Activated naive CD8-positive, alpha-beta T cell treated with anti-CD3 and anti-CD28 coated beads, Interleukin-2, amount 50 U/mL, for 24 hours (primary cell): Measurements from ENCODE around the gene DDX31.
A peak's percentile ranks its signal among the peaks of the same experiment; 100 is the strongest.
"Not testable (repeated sequence)": the region's sequence is repeated elsewhere in the genome, so short reads cannot be mapped to it uniquely, and the experiment has no call there.

ENCODE experiments used
- ATAC-seq: fragments of 150-1000 bp; cut with Tn5 transposase; one replicate; pipeline ENCODE4 v1.10.0; 2021
- DNase-seq: peaks from one replicate; pipeline ENCODE4 v3.0.0; 2021
- H3K27ac Mint-ChIP-seq: one replicate; pipeline ENCODE4 v1.8.0; 2021; ENCODE audit warnings: mild to moderate bottlenecking, mixed read lengths
- H3K27me3 Mint-ChIP-seq: one replicate; pipeline ENCODE4 v1.8.0; 2021; ENCODE audit warnings: mixed read lengths
- H3K36me3 Mint-ChIP-seq: one replicate; pipeline ENCODE4 v1.8.0; 2021; ENCODE audit warnings: low read depth, mixed read lengths
- H3K4me1 Mint-ChIP-seq: one replicate; pipeline ENCODE4 v1.8.0; 2021; ENCODE audit warnings: mixed read lengths
- H3K4me3 Mint-ChIP-seq: one replicate; pipeline ENCODE4 v1.8.0; 2021; ENCODE audit warnings: mild to moderate bottlenecking, moderate library complexity, mixed read lengths
- H3K9me3 Mint-ChIP-seq: one replicate; pipeline ENCODE4 v1.8.0; 2021; ENCODE audit warnings: mixed read lengths

The DDX31 gene

DNA sequence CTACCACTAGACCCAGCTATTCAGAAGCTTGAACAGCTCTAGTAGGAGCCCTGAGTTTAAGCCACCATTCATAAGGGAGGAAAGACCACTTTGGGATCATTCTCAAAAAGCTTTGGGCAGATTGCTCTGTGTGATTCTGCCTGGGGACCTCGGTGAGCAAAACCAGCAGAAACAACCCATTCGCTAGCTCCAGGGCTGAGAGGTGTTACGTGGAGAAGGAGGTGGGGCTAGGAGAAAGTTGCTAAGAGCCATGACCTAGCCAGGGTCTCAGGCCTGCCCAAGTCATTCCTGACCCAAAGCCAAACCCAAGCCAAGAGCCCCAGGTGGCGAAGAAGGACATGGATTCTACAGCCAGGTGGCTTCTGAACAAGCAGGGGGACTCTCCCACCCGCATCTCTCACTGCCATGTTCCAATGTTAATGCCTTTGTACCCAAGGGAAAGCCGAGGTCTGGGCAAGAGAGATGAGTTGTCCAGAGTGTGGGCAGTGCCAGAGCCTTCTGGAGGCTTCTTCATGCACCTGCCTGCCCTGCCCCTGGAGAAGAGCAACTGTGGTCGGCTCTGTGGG, 91.3 kb downstream of the DDX31 start:
- peaks cover 76% of the 10 kb centered on the region for H3K27me3 Mint-ChIP-seq
- H3K4me1 Mint-ChIP-seq, result peaks cover 8% of the 10 kb centered on the region
- DNase-seq (no peak), ATAC-seq (no peak)
- peaks cover 2% of the 10 kb centered on the region for H3K36me3 Mint-ChIP-seq
- no peak overlapping the region for H3K27ac Mint-ChIP-seq
- no peak overlapping the region for H3K4me3 Mint-ChIP-seq
- H3K9me3 Mint-ChIP-seq, result no peaks in the 10 kb centered on the region

DNA sequence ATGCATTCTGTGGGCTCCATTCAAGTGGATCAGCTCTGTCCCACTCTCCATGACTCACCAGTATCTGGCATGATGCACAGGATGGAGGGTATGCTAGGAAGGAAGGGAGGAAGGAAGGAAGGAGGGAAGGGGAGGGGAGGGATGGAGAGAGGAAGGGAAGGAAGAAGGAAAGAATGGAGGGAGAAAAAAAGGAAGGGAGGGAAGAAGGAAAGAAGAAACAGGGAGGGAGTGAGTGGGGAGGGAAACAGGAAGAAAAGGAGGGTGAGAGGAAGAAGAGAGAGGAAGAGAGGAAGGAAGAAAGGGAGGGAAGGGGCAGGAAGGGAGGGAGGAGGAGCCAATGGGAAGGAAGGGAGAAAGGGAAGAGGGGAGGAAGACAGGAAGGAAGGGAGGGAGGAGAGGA, 92.7 kb downstream of the DDX31 start:
- ATAC-seq (no peak), DNase-seq (no peak)
- no peak overlapping the region for H3K27ac Mint-ChIP-seq
- H3K9me3 Mint-ChIP-seq, result no peaks in the 10 kb centered on the region
- peaks cover 2% of the 10 kb centered on the region for H3K36me3 Mint-ChIP-seq
- H3K4me1 Mint-ChIP-seq, result peaks cover 8% of the 10 kb centered on the region
- H3K27me3 Mint-ChIP-seq, result peaks cover 76% of the 10 kb centered on the region
- no peak overlapping the region for H3K4me3 Mint-ChIP-seq

DNA sequence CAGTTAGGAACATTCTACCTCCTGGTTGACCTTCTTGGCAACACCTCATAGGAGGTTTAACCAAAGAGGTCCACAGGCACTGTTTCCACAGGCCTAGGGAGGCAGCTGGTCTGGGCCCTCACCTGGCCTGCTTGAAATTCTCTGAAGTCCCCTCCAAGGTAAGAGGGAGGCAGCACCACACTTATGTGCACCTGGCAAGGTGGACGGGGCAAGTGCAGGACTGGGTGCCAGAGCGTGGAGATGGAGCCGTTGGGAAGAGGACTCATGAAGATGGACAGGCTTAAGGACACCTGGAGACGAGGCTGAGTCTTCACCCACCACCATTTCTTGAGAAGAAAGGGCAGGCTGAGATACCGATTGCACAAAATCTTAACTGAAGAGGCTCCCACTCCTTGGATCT, 94.0 kb downstream of the DDX31 start:
- Mint-ChIP-seq H3K27me3 (peaks cover 65% of the 10 kb centered on the region), H3K4me1 (no peaks in the 10 kb centered on the region), H3K4me3 (no peak overlapping the region), H3K36me3 (no peaks in the 10 kb centered on the region), H3K27ac (no peak overlapping the region), H3K9me3 (no peaks in the 10 kb centered on the region)
- ATAC-seq (no peak), DNase-seq (no peak)

DNA sequence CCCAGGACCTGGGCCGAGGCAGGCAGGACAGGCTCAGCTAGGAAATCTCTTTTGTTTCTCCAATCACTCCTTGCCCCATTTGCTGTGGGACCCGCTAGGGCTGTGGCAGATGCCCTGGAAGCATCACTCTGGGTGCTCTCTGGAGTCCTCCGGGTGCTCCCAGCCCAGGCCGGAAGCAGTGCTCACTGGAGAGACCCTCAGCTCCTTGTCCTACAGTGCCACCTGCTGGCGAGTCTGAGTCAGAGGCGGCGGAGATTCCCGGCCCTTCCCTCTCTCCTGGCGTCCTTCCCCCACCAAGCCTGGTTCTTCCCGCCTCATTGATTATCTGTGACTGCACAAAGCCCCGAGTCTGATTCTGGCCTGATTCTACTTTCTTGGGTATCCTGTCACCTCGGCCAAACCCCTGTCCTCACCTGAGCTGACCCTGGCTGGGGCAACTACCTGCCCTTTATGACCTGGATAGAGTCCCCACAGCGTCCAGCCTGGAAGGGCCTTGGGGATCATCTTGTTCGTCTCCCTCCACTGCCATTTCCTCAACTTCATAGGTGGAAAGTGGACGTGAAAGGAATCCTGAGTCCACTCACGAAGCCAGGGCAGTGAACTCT, 94.7 kb downstream of the DDX31 start:
- H3K27ac Mint-ChIP-seq, result no peak overlapping the region
- H3K4me3 Mint-ChIP-seq, result no peak overlapping the region
- H3K9me3 Mint-ChIP-seq, result no peaks in the 10 kb centered on the region
- H3K27me3 Mint-ChIP-seq, result peaks cover 61% of the 10 kb centered on the region
- no peaks in the 10 kb centered on the region for H3K4me1 Mint-ChIP-seq
- ATAC-seq, result peak; percentile 80
- peak; percentile 72 for DNase-seq
- no peaks in the 10 kb centered on the region for H3K36me3 Mint-ChIP-seq

DNA sequence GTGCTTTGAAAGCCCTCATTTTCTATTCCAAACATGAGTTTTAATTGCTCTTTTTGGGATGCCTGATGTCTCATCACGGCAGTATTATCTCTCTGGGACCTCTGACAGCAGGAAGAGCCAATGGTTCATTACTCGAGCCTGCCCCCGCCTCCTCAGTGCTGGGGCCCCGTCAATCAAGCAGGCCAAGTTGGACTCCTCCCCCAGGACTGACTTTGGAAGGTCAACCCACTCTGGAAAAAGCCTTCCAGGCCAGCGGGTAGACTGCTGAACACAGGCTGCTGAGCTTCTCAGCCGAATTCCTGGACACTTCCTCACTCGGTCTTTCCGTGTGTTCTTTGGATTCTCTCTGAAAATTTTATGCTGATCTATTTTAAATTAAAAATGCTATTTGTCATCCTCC, 96.9 kb downstream of the DDX31 start:
- Mint-ChIP-seq H3K27me3 (peaks cover 42% of the 10 kb centered on the region), H3K27ac (no peak overlapping the region), H3K36me3 (no peaks in the 10 kb centered on the region), H3K4me3 (no peak overlapping the region), H3K4me1 (no peaks in the 10 kb centered on the region), H3K9me3 (no peaks in the 10 kb centered on the region)
- DNase-seq, result no peak
- ATAC-seq, result no peak

DNA sequence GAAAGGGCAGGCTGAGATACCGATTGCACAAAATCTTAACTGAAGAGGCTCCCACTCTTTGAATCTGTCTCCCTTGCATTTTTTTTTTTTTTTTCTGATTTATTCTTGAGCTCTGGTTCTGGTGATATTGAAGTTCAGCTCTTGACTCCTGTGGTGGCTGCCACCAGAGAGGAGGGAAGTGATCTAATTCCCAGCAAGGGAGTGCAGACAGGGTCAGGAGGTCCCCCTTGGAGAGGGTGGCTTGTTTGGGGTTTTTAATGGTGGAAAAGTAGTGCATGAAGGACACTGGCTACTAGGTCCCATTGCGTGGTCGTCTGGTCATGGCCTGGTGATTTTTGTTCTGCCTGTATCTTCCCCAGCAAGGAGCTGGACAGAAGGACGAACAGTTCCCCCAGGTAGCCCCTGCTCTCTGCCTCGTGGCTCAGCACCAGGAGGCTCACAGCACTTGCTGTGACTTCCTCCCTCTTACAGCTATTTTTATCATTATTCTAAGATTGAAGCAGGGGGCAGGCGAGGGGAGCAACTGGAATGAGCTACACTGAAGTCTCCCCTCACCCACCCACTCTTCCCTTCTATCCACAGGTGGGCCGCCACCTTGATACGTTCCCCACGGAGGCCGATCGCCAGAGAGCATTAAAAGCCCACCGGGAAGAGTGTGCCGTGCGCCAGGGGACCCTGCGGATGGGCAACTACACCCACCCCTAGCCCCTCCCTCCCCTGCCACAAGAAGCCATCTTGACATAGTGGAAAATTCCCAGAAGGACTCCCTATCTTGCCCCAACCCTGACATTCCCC, 97.8 kb downstream of the DDX31 start:
- H3K4me1 Mint-ChIP-seq, result no peaks in the 10 kb centered on the region
- ATAC-seq (no peak), DNase-seq (no peak)
- no peak overlapping the region for H3K27ac Mint-ChIP-seq
- no peaks in the 10 kb centered on the region for H3K36me3 Mint-ChIP-seq
- peaks cover 33% of the 10 kb centered on the region for H3K27me3 Mint-ChIP-seq
- no peak overlapping the region for H3K4me3 Mint-ChIP-seq
- no peaks in the 10 kb centered on the region for H3K9me3 Mint-ChIP-seq

DNA sequence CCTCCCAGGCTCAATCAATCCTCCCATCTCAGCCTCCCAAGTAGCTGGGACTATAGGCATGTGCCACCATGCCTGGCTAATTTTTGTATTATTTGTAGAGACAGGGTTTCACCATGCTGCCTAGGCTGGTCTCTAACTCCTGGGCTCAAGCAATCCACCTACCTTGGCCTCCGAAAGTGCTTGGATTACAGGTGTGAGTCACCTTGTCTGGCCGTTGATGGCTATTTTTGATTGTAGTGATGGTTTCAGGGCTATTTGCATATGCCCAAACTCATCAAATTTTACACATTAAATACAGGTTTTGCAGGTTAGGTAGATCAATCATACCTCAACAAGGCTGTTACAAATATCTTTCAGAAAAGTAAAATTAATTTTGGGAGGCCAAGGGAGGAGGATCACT, 101.0 kb downstream of the DDX31 start:
- peaks cover 15% of the 10 kb centered on the region for H3K27me3 Mint-ChIP-seq
- not testable (repeated sequence) for H3K9me3 Mint-ChIP-seq, ATAC-seq, H3K4me1 Mint-ChIP-seq, DNase-seq, H3K27ac Mint-ChIP-seq, H3K4me3 Mint-ChIP-seq, H3K36me3 Mint-ChIP-seq

DNA sequence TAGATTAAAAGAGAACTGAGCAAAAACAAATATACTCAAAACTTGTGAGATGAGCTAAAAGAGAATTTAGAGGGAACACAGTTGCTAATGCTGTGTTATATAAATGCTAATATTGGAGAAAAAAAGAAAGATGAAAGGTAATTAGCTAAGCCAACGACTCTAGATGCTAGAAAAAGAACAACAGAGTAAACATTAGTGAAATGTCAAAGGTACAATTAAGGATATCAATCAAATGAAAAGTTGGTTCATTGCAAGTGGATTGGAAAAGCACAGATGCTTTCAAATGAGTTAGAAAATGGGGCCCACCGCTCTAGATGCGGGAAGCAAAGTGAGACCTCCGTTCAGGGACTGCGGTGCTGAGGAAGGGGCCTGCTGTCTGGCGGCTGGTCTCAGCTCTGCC, 105.3 kb downstream of the DDX31 start:
- no peaks in the 10 kb centered on the region for H3K36me3 Mint-ChIP-seq
- H3K9me3 Mint-ChIP-seq, result no peaks in the 10 kb centered on the region
- H3K4me3 Mint-ChIP-seq, result no peak overlapping the region
- peaks cover 31% of the 10 kb centered on the region for H3K27me3 Mint-ChIP-seq
- no peak for ATAC-seq
- DNase-seq, result no peak
- no peaks in the 10 kb centered on the region for H3K4me1 Mint-ChIP-seq
- H3K27ac Mint-ChIP-seq, result no peak overlapping the region

DNA sequence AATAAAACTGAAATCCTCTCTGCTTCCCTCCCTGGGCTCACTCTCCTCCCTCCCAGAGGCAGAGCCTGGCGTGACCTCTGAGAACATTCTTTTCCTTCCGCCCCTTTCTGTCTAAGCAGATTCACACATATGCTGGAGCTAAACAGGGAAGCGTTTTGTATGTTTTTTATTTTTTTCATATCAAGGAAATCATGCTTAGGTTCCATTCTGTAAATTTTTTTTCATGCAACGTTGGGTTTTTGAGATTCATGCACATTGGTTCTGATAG, 107.5 kb downstream of the DDX31 start:
- no peaks in the 10 kb centered on the region for H3K9me3 Mint-ChIP-seq
- no peak overlapping the region for H3K4me3 Mint-ChIP-seq
- no peak for ATAC-seq
- H3K27me3 Mint-ChIP-seq, result peaks cover 32% of the 10 kb centered on the region
- no peaks in the 10 kb centered on the region for H3K36me3 Mint-ChIP-seq
- no peaks in the 10 kb centered on the region for H3K4me1 Mint-ChIP-seq
- no peak overlapping the region for H3K27ac Mint-ChIP-seq
- no peak for DNase-seq

DNA sequence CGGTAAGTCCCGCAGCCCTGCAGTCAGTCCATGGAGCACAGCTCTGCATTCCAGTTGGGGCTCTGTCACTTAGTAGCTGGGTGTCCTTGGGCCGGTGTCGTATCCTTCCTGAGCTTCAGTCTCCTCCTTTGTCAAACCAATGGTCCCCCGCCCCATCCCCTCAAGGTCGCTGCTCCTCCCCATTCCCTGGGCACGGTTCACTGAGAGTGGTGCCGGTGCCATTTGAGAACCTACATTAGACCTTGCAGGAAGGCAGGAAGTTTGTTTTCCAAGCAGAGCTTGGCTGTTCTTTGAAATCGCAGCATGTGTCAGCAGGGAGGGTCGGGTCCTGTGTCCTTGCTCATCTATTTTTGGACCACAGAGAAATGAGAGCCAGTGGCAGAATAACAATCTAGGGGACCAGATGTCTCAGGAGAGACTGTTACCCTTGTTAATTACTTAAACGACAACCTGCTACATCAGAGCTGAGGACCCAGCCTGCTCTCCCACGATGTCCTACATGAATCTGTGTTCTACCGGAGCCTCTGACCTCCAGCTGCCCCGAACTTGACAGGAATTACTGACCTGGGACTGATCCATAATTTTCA, 109.1 kb downstream of the DDX31 start:
- no peak for DNase-seq
- ATAC-seq, result no peak
- no peaks in the 10 kb centered on the region for H3K9me3 Mint-ChIP-seq
- H3K4me3 Mint-ChIP-seq, result no peak overlapping the region
- no peaks in the 10 kb centered on the region for H3K4me1 Mint-ChIP-seq
- H3K27me3 Mint-ChIP-seq, result peaks cover 28% of the 10 kb centered on the region
- no peaks in the 10 kb centered on the region for H3K36me3 Mint-ChIP-seq
- no peak overlapping the region for H3K27ac Mint-ChIP-seq

DNA sequence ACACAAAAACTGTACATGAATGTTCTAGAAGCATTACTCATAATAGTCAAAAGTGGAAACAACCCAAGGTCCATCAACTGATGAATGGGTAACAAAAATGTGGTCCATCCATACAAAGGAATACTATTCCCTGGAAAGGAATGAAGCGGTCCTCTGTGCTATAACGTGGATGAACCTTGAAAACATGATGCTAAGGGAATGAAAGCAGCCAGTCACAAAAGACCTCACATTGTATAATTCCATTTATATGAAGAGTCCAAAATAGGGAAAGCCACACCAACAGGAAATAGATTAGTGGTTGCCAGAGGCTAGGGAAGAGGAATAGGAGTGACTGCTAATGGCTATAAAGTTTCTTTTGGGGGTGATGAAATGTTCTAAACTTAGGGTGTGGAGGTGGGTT, 110.1 kb downstream of the DDX31 start:
- Mint-ChIP-seq H3K36me3 (no peaks in the 10 kb centered on the region), H3K27ac (no peak overlapping the region), H3K27me3 (peaks cover 28% of the 10 kb centered on the region), H3K9me3 (no peaks in the 10 kb centered on the region), H3K4me3 (no peak overlapping the region), H3K4me1 (no peaks in the 10 kb centered on the region)
- DNase-seq (no peak), ATAC-seq (no peak)

DNA sequence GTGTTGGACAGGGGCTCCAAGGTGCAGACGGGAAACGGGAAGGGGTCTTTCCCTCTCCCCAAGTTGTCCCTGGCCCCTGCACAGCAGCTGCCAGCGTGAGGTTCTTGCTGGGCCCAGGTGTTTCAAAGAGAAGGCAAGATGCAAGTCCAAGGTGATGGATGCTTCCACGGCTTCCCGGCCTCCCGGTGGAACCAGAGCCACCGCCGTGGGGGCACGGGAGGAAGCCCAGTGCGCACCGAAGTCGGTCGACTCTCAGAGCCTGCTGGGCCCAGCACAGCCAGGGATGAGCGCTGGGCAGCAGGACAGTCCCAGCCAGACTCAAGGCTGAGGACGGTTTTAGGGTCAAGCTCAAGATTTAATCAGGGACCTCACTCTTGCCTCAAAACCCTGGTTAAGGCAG, 112.6 kb downstream of the DDX31 start:
- H3K27ac Mint-ChIP-seq, result no peak overlapping the region
- H3K4me3 Mint-ChIP-seq, result no peak overlapping the region
- no peaks in the 10 kb centered on the region for H3K36me3 Mint-ChIP-seq
- DNase-seq, result no peak
- H3K27me3 Mint-ChIP-seq, result peaks cover 12% of the 10 kb centered on the region
- no peaks in the 10 kb centered on the region for H3K9me3 Mint-ChIP-seq
- no peak for ATAC-seq
- H3K4me1 Mint-ChIP-seq, result no peaks in the 10 kb centered on the region

DNA sequence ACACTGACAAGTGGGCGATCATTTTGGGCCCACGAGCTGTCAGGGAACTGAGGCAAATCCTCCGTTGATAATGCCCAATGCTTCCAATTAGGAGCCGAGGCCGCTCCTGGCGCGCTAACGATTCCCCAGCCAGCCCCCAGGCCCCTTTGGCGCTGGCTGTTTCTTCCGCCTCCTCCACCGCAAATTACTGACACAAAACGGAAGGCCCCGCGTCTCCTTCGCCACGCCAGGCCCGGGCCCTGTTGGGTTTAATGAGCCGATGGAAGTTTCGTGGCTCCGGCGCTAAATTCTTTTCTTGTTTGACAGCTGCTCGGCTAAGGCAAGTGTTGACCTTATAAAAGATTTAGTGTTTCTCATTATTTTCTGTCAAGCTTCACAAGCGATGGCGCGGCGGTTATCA, 113.1 kb downstream of the DDX31 start:
- no peak for ATAC-seq
- Mint-ChIP-seq H3K4me3 (no peak overlapping the region), H3K27me3 (peaks cover 11% of the 10 kb centered on the region), H3K27ac (no peak overlapping the region), H3K9me3 (no peaks in the 10 kb centered on the region), H3K4me1 (no peaks in the 10 kb centered on the region), H3K36me3 (no peaks in the 10 kb centered on the region)
- no peak for DNase-seq

DNA sequence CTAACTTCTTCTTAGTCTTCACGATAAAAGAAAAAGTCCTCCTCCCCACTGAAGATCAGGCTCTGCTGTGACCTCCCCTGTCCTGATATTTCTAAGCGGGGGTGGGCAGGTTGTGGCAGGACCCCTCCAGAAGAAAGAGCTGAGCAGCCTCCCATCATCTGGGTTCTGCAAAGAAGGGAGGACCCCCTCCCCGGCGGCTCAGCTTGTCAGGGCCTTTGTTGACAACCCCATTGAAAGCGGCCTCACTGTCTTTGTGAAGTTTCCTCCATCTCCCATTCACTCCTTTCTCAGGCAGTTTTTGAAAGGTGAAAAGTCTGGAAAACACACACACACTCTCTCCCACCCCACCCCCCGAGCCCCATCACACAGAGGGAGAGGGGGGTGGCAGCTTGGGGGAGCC, 113.5 kb downstream of the DDX31 start:
- H3K4me3 Mint-ChIP-seq, result no peak overlapping the region
- DNase-seq (no peak), ATAC-seq (no peak)
- H3K27me3 Mint-ChIP-seq, result peaks cover 10% of the 10 kb centered on the region
- no peaks in the 10 kb centered on the region for H3K9me3 Mint-ChIP-seq
- no peaks in the 10 kb centered on the region for H3K4me1 Mint-ChIP-seq
- no peak overlapping the region for H3K27ac Mint-ChIP-seq
- no peaks in the 10 kb centered on the region for H3K36me3 Mint-ChIP-seq

DNA sequence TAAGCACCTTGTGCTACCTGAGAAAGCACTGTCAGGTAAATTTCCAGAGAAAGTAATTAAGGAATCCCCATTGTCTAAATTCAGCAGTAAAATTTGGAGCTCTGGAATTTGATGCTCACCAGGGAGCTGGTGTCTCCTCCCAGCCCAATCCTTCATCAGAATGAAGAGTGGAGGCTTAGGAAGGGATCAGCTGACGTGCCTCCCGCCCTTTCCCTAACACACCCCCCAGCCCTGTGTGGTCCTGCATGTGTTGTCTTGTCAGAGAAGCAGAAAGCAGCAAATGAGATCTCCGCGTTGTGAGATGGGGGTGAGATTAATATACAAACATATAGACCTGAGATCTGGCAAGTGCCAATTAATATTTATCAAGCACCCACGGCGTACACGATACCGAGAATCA, 114.3 kb downstream of the DDX31 start:
- no peak for ATAC-seq
- Mint-ChIP-seq H3K9me3 (no peaks in the 10 kb centered on the region), H3K27ac (no peak overlapping the region), H3K4me3 (no peak overlapping the region), H3K4me1 (no peaks in the 10 kb centered on the region), H3K36me3 (no peaks in the 10 kb centered on the region), H3K27me3 (peaks cover 6% of the 10 kb centered on the region)
- no peak for DNase-seq
